K562 (cell line): Measurements from ENCODE around the gene PSG4. TPM values are rescaled to one million over a fixed set of nuclear protein-coding genes. Genes with fewer than 3 reads are reported as not detected.

Experiments used
- ATAC-seq: fragments of 200-7000 bp; cut with Tn5 transposase; 3 replicates; pipeline ENCODE4 v1.9.1; 2020; ENCODE audit warnings: moderate library complexity
- BruUV-seq: library from RNA; stranded (reverse); fragments of 400-500 nt; replicated peaks from 2 replicates; lab custom pipeline; 2021; lab: Mats Ljungman, UMichigan
- CTCF ChIA-PET: fragments of 300-600 bp; formaldehyde crosslinking; extraction: SDS; loops from one replicate; lab custom pipeline; 2021; ENCODE audit warnings: low intra/inter-chr PET ratio; lab: Yijun Ruan, JAX
- POLR2A ChIA-PET: fragments of 300-600, 350-650 bp; sonication (Branson Sonifier 250); formaldehyde crosslinking; extraction: SDS; loops from one replicate; lab custom pipeline; 2021; ENCODE audit warnings: antibody characterized with exemption, inconsistent platforms; lab: Yijun Ruan, JAX
- DNase-seq, 4 experiments: peaks; one replicate each; pipeline versions ENCODE4 v3.0.0 to v3.0.0-alpha.2; 2011 to 2018; ENCODE audit warnings: low spot score in 3 of 4, mixed read lengths in 3 of 4; ENCODE audit errors: extremely low read depth in 1 of 4
- FAIRE-seq: peaks from 2 replicates; lab custom pipeline; 2011; peaks lifted over from hg19 to GRCh38; lab: Jason Lieb, UNC
- H2AFZ ChIP-seq: 2 replicates; pipeline ENCODE4 v1.6.0; 2011; ENCODE audit warnings: low read depth, low read length, control low read depth, inconsistent platforms
- H3K27ac ChIP-seq: fragments of 200-600 bp; 3 replicates; pipeline ENCODE4 v1.8.0; 2011; ENCODE audit warnings: low read depth, mild to moderate bottlenecking, control low read depth, inconsistent platforms, low read length, moderate library complexity, mixed read lengths; ENCODE audit errors: extremely low read depth
- H3K27me3 ChIP-seq, 2 experiments: fragments of 300-600 bp in 1 of 2; 2 replicates in 1 of 2; 3 replicates in 1 of 2; pipeline versions ENCODE4 v1.6.0 to v1.8.0; 2011; ENCODE audit warnings: inconsistent platforms in 2 of 2, low read length in 2 of 2, mild to moderate bottlenecking in 1 of 2, mixed read lengths in 1 of 2, moderate library complexity in 1 of 2; ENCODE audit not compliant: control insufficient read depth in 2 of 2, insufficient read depth in 2 of 2
- H3K36me3 ChIP-seq: fragments of 300-600 bp; 3 replicates; pipeline ENCODE4 v1.8.0; 2011; ENCODE audit warnings: mild to moderate bottlenecking, low read length, inconsistent platforms; ENCODE audit not compliant: control insufficient read depth, insufficient read depth
- H3K4me1 ChIP-seq, 2 experiments: fragments of 200-600 bp in 1 of 2; replicated peaks in 1 of 2; 2 replicates in 1 of 2; 3 replicates in 1 of 2; pipeline versions ENCODE4 v1.5.1 to v1.8.0; 2011; ENCODE audit warnings: inconsistent platforms in 2 of 2, low read length in 2 of 2, mild to moderate bottlenecking in 1 of 2, mixed read lengths in 1 of 2, moderate library complexity in 1 of 2; ENCODE audit not compliant: control insufficient read depth in 2 of 2, insufficient read depth in 2 of 2
- H3K4me2 ChIP-seq: 2 replicates; pipeline ENCODE4 v1.6.1; 2011; ENCODE audit warnings: low read length, control low read depth, inconsistent platforms, mixed read lengths; ENCODE audit not compliant: insufficient read depth
- H3K4me3 ChIP-seq: fragments of 200-600 bp; sonication (generic), shearing (Covaris generic); 2 replicates; pipeline ENCODE4 v1.5.1; 2016; ENCODE audit warnings: control low read depth, inconsistent platforms
- H3K79me2 ChIP-seq: fragments of 200-600 bp; 3 replicates; pipeline ENCODE4 v1.8.0; 2011; ENCODE audit warnings: low read length, inconsistent platforms; ENCODE audit not compliant: control insufficient read depth, insufficient read depth
- H3K9ac ChIP-seq, 2 experiments: 2 replicates each; pipeline versions ENCODE4 v1.6.0 to v1.6.1; 2011; ENCODE audit warnings: low read depth in 2 of 2, low read length in 2 of 2, control low read depth in 1 of 2, inconsistent platforms in 1 of 2, mild to moderate bottlenecking in 1 of 2, mixed read lengths in 1 of 2; ENCODE audit not compliant: insufficient read depth in 1 of 2
- H3K9me1 ChIP-seq: one replicate; pipeline ENCODE4 v1.6.0; 2011; ENCODE audit warnings: inconsistent platforms, mild to moderate bottlenecking, low read length, moderate library complexity; ENCODE audit not compliant: control insufficient read depth, insufficient read depth
- H3K9me3 ChIP-seq: replicated peaks from 2 replicates; pipeline ENCODE4 v1.5.1; 2011; ENCODE audit warnings: low read depth, low read length, inconsistent platforms; ENCODE audit not compliant: control insufficient read depth, insufficient read depth
- H4K20me1 ChIP-seq: replicated peaks from 2 replicates; pipeline ENCODE4 v1.6.1; 2011; ENCODE audit warnings: low read length, inconsistent platforms, mixed read lengths; ENCODE audit not compliant: control insufficient read depth, insufficient read depth
- ATF2 ChIP-seq: sonication (generic); formaldehyde crosslinking; IDR thresholded peaks from 2 replicates; pipeline ENCODE4 v1.8.1; 2022; ENCODE audit warnings: missing genetic modification reagents
- FOXP4 ChIP-seq: sonication (generic); formaldehyde crosslinking; IDR thresholded peaks from 2 replicates; pipeline ENCODE4 v1.8.0; 2022; ENCODE audit warnings: mild to moderate bottlenecking, missing genetic modification reagents, borderline replicate concordance
- POLR2H ChIP-seq: IDR thresholded peaks from 2 replicates; pipeline ENCODE4 v1.6.1; 2016; ENCODE audit warnings: missing genetic modification characterization, low read depth, mild to moderate bottlenecking, control low read depth, missing compliant biosample characterization, moderate library complexity
- SAFB2 ChIP-seq: fragments of 200-400 bp; formaldehyde crosslinking; IDR thresholded peaks from 2 replicates; pipeline ENCODE4 v1.6.1; 2018; ENCODE audit warnings: borderline replicate concordance, low read length, low read depth, moderate library complexity; ENCODE audit not compliant: severe bottlenecking
- ZNF23 ChIP-seq: fragments of 250-450 bp; sonication (Bioruptor Pico); IDR thresholded peaks from 2 replicates; pipeline ENCODE4 v1.4.0; 2020; ENCODE audit warnings: mild to moderate bottlenecking
- ZNF764 ChIP-seq: fragments of 250-450 bp; sonication (Bioruptor Pico); IDR thresholded peaks from 2 replicates; pipeline ENCODE4 v1.4.0; 2020; ENCODE audit warnings: low read depth, mild to moderate bottlenecking, moderate library complexity
- WGBS: fragments of 100-300 bp; shearing (Covaris generic); methylation state at CpG from one replicate; pipeline ENCODE4 v1.1.6; 2016; ENCODE audit warnings: low coverage, mixed read lengths; ENCODE audit not compliant: insufficient coverage; ENCODE audit errors: missing lambda C conversion rate; 5-methylcytosine and 5-hydroxymethylcytosine counted together
- in situ Hi-C: fragments of 300-500 bp; cut with MboI; formaldehyde crosslinking; loops from 4 replicates; pipeline ENCODE4 v1.15.0; 2018; ENCODE audit warnings: inconsistent platforms, mixed read lengths
- intact Hi-C: fragments of 100-400 bp; cut with micrococcal nuclease; formaldehyde crosslinking; loops from 2 replicates; pipeline ENCODE4 v1.14.2; 2022
- polyA plus RNA-seq, 8 experiments: library from polyadenylated mRNA; depleted of rRNA in 4 of 8; stranded (reverse) in 5 of 8; unstranded in 3 of 8; fragments of >200 nt; fragmentation: Nextera tagmentation in 2 of 8; fragmentation: Illumina TruSeq in 1 of 8; extraction: Ambion mirVana in 2 of 8; extraction: Trizol in 1 of 8; gene quantifications; 2 replicates each; pipeline versions ENCODE4 v1.2.1 to v1.2.3, GENCODE V29; 2011 to 2014; ENCODE audit warnings: inconsistent platforms in 1 of 8, missing spikeins in 1 of 8
- total RNA-seq, 7 experiments: library from RNA; depleted of rRNA in 6 of 7; stranded (reverse); fragments of >200 nt in 6 of 7; fragmentation: Illumina TruSeq in 2 of 7; extraction: Trizol in 2 of 7; gene quantifications; 2 replicates each; pipeline versions ENCODE4 v1.2.1 to v1.2.3, GENCODE V29; 2011 to 2021; ENCODE audit warnings: low replicate concordance in 1 of 7

The PSG4 gene
- total and polyA plus RNA-seq, 9 of the 15 experiments (the other 6 are each of a cell fraction or from before 2014, with no cell fraction given): 0.03 TPM; not detected in 8

- no peaks in the 10 kb centered on the region for H3K9me3 ChIP-seq
- intact Hi-C loops (no loop called here), in situ Hi-C loops (no loop called here)
- no peaks in the 10 kb centered on the region for H3K9me1 ChIP-seq
- FAIRE-seq (no peak), ATAC-seq (no peak), DNase-seq (no peak)
- no peak overlapping the region for H3K4me2 ChIP-seq
- 2% methylated on average over 4 of the region's 4 CpGs for WGBS
- H4K20me1 ChIP-seq: no peaks in the 10 kb centered on the region
- H3K36me3 ChIP-seq: no peaks in the 10 kb centered on the region
- H3K4me3 ChIP-seq: no peak overlapping the region
- no peaks in the 10 kb centered on the region for H3K4me1 ChIP-seq
- H3K9ac ChIP-seq: no peak overlapping the region
- no peak overlapping the region for H3K27ac ChIP-seq
- ChIA-PET CTCF (no interaction called here), POLR2A (no interaction called here)
- H3K79me2 ChIP-seq: no peaks in the 10 kb centered on the region
- no peaks in the 10 kb centered on the region for H3K27me3 ChIP-seq
- no peak overlapping the region for H2AFZ ChIP-seq
- BruUV-seq: no TSS peak
- TF ChIP-seq SAFB2: no peak
- TF ChIP-seq POLR2H (tag): no peak
- TF ChIP-seq ATF2: no peak
- no peak for TF ChIP-seq FOXP4 (CRISPR knock-in tag)
- TF ChIP-seq ZNF764: no peak
- TF ChIP-seq ZNF23 (CRISPR knock-in tag): no peak
Observed at GRCh38 chr19:43207991-43208390, 2.6 kb upstream of the PSG4 start.
